KMS-11 (cell line): ENCODE data around the gene RANBP1.

Source experiments
- H2AFZ ChIP-seq: fragments of 200-600 bp; sonication (generic); 2 replicates; pipeline ENCODE4 v1.6.1; 2016; ENCODE audit warnings: antibody characterized with exemption, mixed run types, low read depth
- H3K27ac ChIP-seq: fragments of 200-600 bp; sonication (generic); 2 replicates; pipeline ENCODE4 v1.6.1; 2016; ENCODE audit warnings: mild to moderate bottlenecking, mixed run types
- H3K27me3 ChIP-seq: fragments of 200-600 bp; sonication (generic); 2 replicates; pipeline ENCODE4 v1.6.1; 2017; ENCODE audit warnings: mild to moderate bottlenecking, low read depth, mixed run types, moderate library complexity; ENCODE audit not compliant: insufficient read depth
- H3K36me3 ChIP-seq: fragments of 200-600 bp; sonication (generic); 2 replicates; pipeline ENCODE4 v1.6.1; 2017; ENCODE audit warnings: mild to moderate bottlenecking, mixed run types; ENCODE audit not compliant: insufficient read depth
- H3K4me1 ChIP-seq: fragments of 200-600 bp; sonication (generic); 2 replicates; pipeline ENCODE4 v1.6.1; 2016; ENCODE audit warnings: mild to moderate bottlenecking, low read depth, mixed run types; ENCODE audit not compliant: poor library complexity, severe bottlenecking
- H3K4me2 ChIP-seq: fragments of 200-600 bp; sonication (generic); 2 replicates; pipeline ENCODE4 v1.7.0; 2016; ENCODE audit warnings: mild to moderate bottlenecking, mixed run types
- H3K4me3 ChIP-seq: fragments of 200-600 bp; sonication (generic); IDR thresholded peaks from 2 replicates; pipeline ENCODE4 v1.6.1; 2017; ENCODE audit warnings: low read depth, low read length, mixed read lengths; ENCODE audit not compliant: insufficient read depth
- H3K79me2 ChIP-seq: fragments of 200-600 bp; sonication (generic); 2 replicates; pipeline ENCODE4 v1.6.1; 2016; ENCODE audit warnings: low read depth, mixed run types; ENCODE audit not compliant: insufficient read depth
- H3K9ac ChIP-seq: fragments of 200-600 bp; sonication (generic); 2 replicates; pipeline ENCODE4 v1.6.1; 2016; ENCODE audit warnings: mild to moderate bottlenecking, mixed run types
- H4K20me1 ChIP-seq: fragments of 200-600 bp; sonication (generic); 2 replicates; pipeline ENCODE4 v1.6.1; 2016; ENCODE audit warnings: mild to moderate bottlenecking, mixed run types; ENCODE audit not compliant: insufficient read depth
- CTCF ChIP-seq: fragments of 200-600 bp; sonication (generic); conservative IDR thresholded peaks from 2 replicates; pipeline ENCODE4 v1.6.1; 2017; ENCODE audit warnings: low read depth, mild to moderate bottlenecking, antibody characterized with exemption, low read length, moderate library complexity, mixed read lengths

Gene RANBP1

GRCh38 chr22:20143883-20144665, 28.2 kb downstream of the RANBP1 start:
- Histone ChIP-seq H3K36me3 (no peaks in the 10 kb centered on the region), H3K27me3 (no peaks in the 10 kb centered on the region), H3K27ac (no peak overlapping the region), H4K20me1 (no peaks in the 10 kb centered on the region), H3K4me1 (no peaks in the 10 kb centered on the region), H3K4me3 (no peak overlapping the region), H2AFZ (no peak overlapping the region), H3K79me2 (no peaks in the 10 kb centered on the region), H3K4me2 (no peak overlapping the region), H3K9ac (no peak overlapping the region)
- no peak for TF ChIP-seq CTCF

GRCh38 chr22:20145206-20145831, 29.4 kb downstream of the RANBP1 start:
- H3K36me3 ChIP-seq, result no peaks in the 10 kb centered on the region
- TF ChIP-seq CTCF, result no peak
- H4K20me1 ChIP-seq, result no peaks in the 10 kb centered on the region
- H3K9ac ChIP-seq, result no peak overlapping the region
- no peak overlapping the region for H2AFZ ChIP-seq
- no peak overlapping the region for H3K27ac ChIP-seq
- no peaks in the 10 kb centered on the region for H3K79me2 ChIP-seq
- H3K4me1 ChIP-seq, result no peaks in the 10 kb centered on the region
- no peaks in the 10 kb centered on the region for H3K27me3 ChIP-seq
- no peak overlapping the region for H3K4me2 ChIP-seq
- H3K4me3 ChIP-seq, result no peak overlapping the region

GRCh38 chr22:20145832-20146223, 29.9 kb downstream of the RANBP1 start:
- no peaks in the 10 kb centered on the region for H3K27me3 ChIP-seq
- H3K36me3 ChIP-seq, result no peaks in the 10 kb centered on the region
- H3K4me3 ChIP-seq, result no peak overlapping the region
- H3K4me2 ChIP-seq, result no peak overlapping the region
- no peaks in the 10 kb centered on the region for H4K20me1 ChIP-seq
- no peaks in the 10 kb centered on the region for H3K4me1 ChIP-seq
- H3K27ac ChIP-seq, result no peak overlapping the region
- H3K9ac ChIP-seq, result no peak overlapping the region
- no peaks in the 10 kb centered on the region for H3K79me2 ChIP-seq
- no peak overlapping the region for H2AFZ ChIP-seq
- no peak for TF ChIP-seq CTCF

GRCh38 chr22:20146777-20147176, 30.9 kb downstream of the RANBP1 start:
- Histone ChIP-seq H3K79me2 (no peaks in the 10 kb centered on the region), H4K20me1 (no peaks in the 10 kb centered on the region), H3K9ac (no peak overlapping the region), H2AFZ (no peak overlapping the region), H3K4me1 (no peaks in the 10 kb centered on the region), H3K27ac (no peak overlapping the region), H3K4me2 (no peak overlapping the region), H3K36me3 (no peaks in the 10 kb centered on the region), H3K27me3 (no peaks in the 10 kb centered on the region), H3K4me3 (no peak overlapping the region)
- no peak for TF ChIP-seq CTCF
